CD4-positive, alpha-beta T cell (primary cell): ENCODE measurements around the gene PACSIN1. TPM values are rescaled to one million over a fixed set of nuclear protein-coding genes. Genes with fewer than 3 reads are reported as not detected.
A peak's percentile ranks its signal among the peaks of the same experiment; 100 is the strongest.

Experiments used
- ATAC-seq: fragments of 200-7000 bp; cut with Tn5 transposase; one replicate; pipeline ENCODE4 v1.10.0; 2022; ENCODE audit warnings: mild to moderate bottlenecking; ENCODE audit not compliant: poor library complexity
- CTCF ChIA-PET: fragments of 350-600 bp; sonication (Branson Sonifier 250); formaldehyde crosslinking; loops from one replicate; lab custom pipeline; 2021; ENCODE audit warnings: antibody characterized with exemption, inconsistent platforms; lab: Charles Lee
- POLR2A ChIA-PET: fragments of 350-600 bp; sonication (Branson Sonifier 250); formaldehyde crosslinking; loops from one replicate; lab custom pipeline; 2021; ENCODE audit warnings: antibody characterized with exemption, inconsistent platforms; lab: Charles Lee
- DNase-seq, 14 experiments: peaks; one replicate each; pipeline ENCODE4 v3.0.0-alpha.2; 2013 to 2020; ENCODE audit warnings: mixed read lengths in 2 of 14
- H3K27ac ChIP-seq, 2 donors: one replicate each; pipeline versions ENCODE4 v1.5.1 to v1.7.0; 2013; ENCODE audit warnings: low read length in 2 of 2, low read depth in 1 of 2, mild to moderate bottlenecking in 1 of 2
- H3K27me3 ChIP-seq, 2 experiments: 1 replicate in 1 of 2; 2 replicates in 1 of 2; pipeline versions ENCODE4 v1.6.1 to v1.7.0; 2013; ENCODE audit warnings: low read length in 2 of 2, control low read depth in 1 of 2, mild to moderate bottlenecking in 1 of 2, moderate library complexity in 1 of 2; ENCODE audit not compliant: insufficient read depth in 2 of 2, control insufficient read depth in 1 of 2
- H3K36me3 ChIP-seq: one replicate; pipeline ENCODE4 v1.6.1; 2013; ENCODE audit warnings: low read length, control low read depth; ENCODE audit not compliant: insufficient read depth
- H3K4me1 ChIP-seq: one replicate; pipeline ENCODE4 v1.6.1; 2013; ENCODE audit warnings: low read length, control low read depth; ENCODE audit not compliant: insufficient read depth
- H3K4me3 ChIP-seq: one replicate; pipeline ENCODE4 v1.5.1; 2013; ENCODE audit warnings: mild to moderate bottlenecking, low read length, moderate library complexity
- H3K9me3 ChIP-seq, 2 experiments: 1 replicate in 1 of 2; 2 replicates in 1 of 2; pipeline versions ENCODE4 v1.6.1 to v1.7.0; 2013; ENCODE audit warnings: low read length in 2 of 2, mild to moderate bottlenecking in 2 of 2, control low read depth in 1 of 2, moderate library complexity in 1 of 2; ENCODE audit not compliant: control insufficient read depth in 1 of 2, insufficient read depth in 1 of 2
- H3K27ac Mint-ChIP-seq: one replicate; pipeline ENCODE4 v1.8.0; 2020; ENCODE audit warnings: mixed read lengths
- H3K27me3 Mint-ChIP-seq: one replicate; pipeline ENCODE4 v1.8.0; 2021; ENCODE audit warnings: mixed read lengths
- H3K36me3 Mint-ChIP-seq: one replicate; pipeline ENCODE4 v1.8.0; 2021; ENCODE audit warnings: low read depth, mixed read lengths
- H3K4me1 Mint-ChIP-seq: one replicate; pipeline ENCODE4 v1.8.0; 2021; ENCODE audit warnings: low read depth, mixed read lengths
- H3K4me3 Mint-ChIP-seq: one replicate; pipeline ENCODE4 v1.8.0; 2020; ENCODE audit warnings: mild to moderate bottlenecking, mixed read lengths
- H3K9me3 Mint-ChIP-seq: one replicate; pipeline ENCODE4 v1.8.0; 2020; ENCODE audit warnings: mixed read lengths
- intact Hi-C, 2 experiments: fragments of 100-400 bp; cut with DNase I in 1 of 2; cut with micrococcal nuclease in 1 of 2; formaldehyde crosslinking; loops; one replicate each; pipeline versions ENCODE4 v1.15.1 to v1.9.0; 2023 to 2025; cut with DNase I, micrococcal nuclease
- total RNA-seq, 174 experiments: library from RNA in 2 of 174; stranded (reverse) in 2 of 174; gene quantifications; one replicate each; pipeline ENCODE4 v1.2.3 and lab custom pipeline; 2021 to 2026
- TF ChIP-seq, protein P1 (sequence below): fragments of 200-600 bp; IDR thresholded peaks from one replicate; pipeline ENCODE4 v1.8.0; 2022; ENCODE audit warnings: antibody characterized with exemption, mild to moderate bottlenecking

The PACSIN1 gene
- total RNA-seq, 2 experiments from 2014 or later = 1.3 to 1.4 TPM

DNA sequence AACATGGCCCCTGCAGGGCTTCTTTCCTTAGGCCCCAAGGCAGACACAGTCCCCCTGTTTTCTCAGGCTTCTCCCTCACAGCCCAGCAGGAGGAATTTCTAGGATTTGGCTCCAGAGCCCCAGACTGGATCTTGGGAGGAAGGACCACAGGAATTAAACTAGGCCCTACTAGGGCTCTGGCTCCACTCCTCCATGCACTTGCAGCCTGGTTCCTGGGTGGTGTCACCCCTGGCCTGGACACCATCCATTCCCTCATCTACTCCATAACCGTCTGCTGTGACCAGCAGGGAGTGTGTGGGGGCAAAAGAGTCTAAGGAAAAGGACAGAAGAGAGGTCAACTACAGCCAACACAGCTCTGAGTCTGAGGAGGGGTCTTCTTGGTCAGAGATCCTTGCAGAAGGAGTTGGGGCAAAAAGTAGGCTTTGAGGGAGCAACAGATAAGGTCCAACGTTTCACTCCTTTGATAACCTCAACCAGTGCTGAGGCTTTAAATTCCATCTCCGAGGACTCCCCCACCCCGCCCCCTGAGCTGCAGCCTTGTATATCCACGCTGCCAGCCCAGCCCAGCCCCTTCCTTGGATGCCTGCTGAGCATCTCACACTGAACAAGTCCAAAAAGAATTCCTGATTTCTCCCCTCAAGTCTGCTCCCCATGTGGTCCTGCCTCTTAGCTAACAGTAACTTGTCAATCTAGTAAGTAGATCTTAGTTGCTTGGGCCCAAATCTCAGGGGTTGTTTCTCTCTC, 118.2 kb downstream of the PACSIN1 start:
- no peaks in the 10 kb centered on the region for H3K27me3 Mint-ChIP-seq
- H3K9me3 ChIP-seq = no peaks in the 10 kb centered on the region
- no peaks in the 10 kb centered on the region for H3K4me1 ChIP-seq
- peaks cover 26% of the 10 kb centered on the region for H3K36me3 ChIP-seq
- H3K9me3 Mint-ChIP-seq = no peaks in the 10 kb centered on the region
- no peaks in the 10 kb centered on the region for H3K27me3 ChIP-seq
- H3K4me1 Mint-ChIP-seq = no peaks in the 10 kb centered on the region
- H3K4me3 ChIP-seq = no peak overlapping the region
- POLR2A ChIA-PET = no interaction called here
- ATAC-seq (no peak), DNase-seq (no peak)
- no peak overlapping the region for H3K4me3 Mint-ChIP-seq
- TF ChIP-seq, protein P1, sequence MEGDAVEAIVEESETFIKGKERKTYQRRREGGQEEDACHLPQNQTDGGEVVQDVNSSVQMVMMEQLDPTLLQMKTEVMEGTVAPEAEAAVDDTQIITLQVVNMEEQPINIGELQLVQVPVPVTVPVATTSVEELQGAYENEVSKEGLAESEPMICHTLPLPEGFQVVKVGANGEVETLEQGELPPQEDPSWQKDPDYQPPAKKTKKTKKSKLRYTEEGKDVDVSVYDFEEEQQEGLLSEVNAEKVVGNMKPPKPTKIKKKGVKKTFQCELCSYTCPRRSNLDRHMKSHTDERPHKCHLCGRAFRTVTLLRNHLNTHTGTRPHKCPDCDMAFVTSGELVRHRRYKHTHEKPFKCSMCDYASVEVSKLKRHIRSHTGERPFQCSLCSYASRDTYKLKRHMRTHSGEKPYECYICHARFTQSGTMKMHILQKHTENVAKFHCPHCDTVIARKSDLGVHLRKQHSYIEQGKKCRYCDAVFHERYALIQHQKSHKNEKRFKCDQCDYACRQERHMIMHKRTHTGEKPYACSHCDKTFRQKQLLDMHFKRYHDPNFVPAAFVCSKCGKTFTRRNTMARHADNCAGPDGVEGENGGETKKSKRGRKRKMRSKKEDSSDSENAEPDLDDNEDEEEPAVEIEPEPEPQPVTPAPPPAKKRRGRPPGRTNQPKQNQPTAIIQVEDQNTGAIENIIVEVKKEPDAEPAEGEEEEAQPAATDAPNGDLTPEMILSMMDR = no peak
- H3K27ac ChIP-seq = no peak overlapping the region
- intact Hi-C loops = no loop called here
- H3K36me3 Mint-ChIP-seq = peaks cover 20% of the 10 kb centered on the region
- CTCF ChIA-PET = interaction anchor here (1.2 kb wide), 1 partner anchor 57 kb away, joined by 3 read pairs; no protein-coding TSS in a partner anchor
- peak overlapping the region; percentile 46 for H3K27ac Mint-ChIP-seq

DNA sequence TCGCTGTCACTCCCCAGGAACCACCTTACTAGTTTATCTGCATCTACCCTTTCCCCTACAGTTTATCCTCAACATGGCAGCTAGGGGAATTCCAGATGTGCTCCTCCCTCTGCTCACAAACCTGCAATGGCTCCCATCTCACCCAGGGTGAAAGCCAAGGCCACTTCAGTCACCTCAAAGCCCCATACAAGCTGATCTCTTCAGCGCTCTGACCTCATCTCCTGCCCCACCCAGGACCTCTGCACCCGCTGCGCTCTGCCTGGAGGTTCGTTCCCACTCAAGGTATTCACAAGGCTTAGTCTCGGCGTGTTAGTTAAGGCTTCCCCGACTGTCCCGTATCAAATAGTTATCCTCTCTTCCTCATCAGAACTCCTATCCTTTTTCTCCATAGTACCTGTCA, 118.8 kb downstream of the PACSIN1 start:
- no peaks in the 10 kb centered on the region for H3K27me3 ChIP-seq
- Mint-ChIP-seq H3K27ac (peak overlapping the region; percentile 46), H3K36me3 (peaks cover 26% of the 10 kb centered on the region), H3K4me1 (no peaks in the 10 kb centered on the region), H3K27me3 (no peaks in the 10 kb centered on the region), H3K9me3 (no peaks in the 10 kb centered on the region), H3K4me3 (no peak overlapping the region)
- peak in 1 of 14 experiments; percentile 13 for DNase-seq
- peaks cover 33% of the 10 kb centered on the region for H3K36me3 ChIP-seq
- no peaks in the 10 kb centered on the region for H3K4me1 ChIP-seq
- no peak for ATAC-seq
- POLR2A ChIA-PET = no interaction called here
- H3K27ac ChIP-seq = no peak overlapping the region
- CTCF ChIA-PET = no interaction called here
- H3K9me3 ChIP-seq = no peaks in the 10 kb centered on the region
- TF ChIP-seq, protein P1 = no peak
- intact Hi-C loops = no loop called here
- no peak overlapping the region for H3K4me3 ChIP-seq

Other genes with a start within 250 kb of the PACSIN1 start
- 100 to 1,000 TPM; 102 to 107 TPM for gene HMGA1, start 229.2 kb upstream of the PACSIN1 start, total RNA-seq
- 10 to 100 TPM; 22.0 to 23.9 TPM for gene SMIM29, start 217.1 kb upstream of the PACSIN1 start, total RNA-seq
- 10 to 100 TPM; 14.8 to 15.0 TPM for gene NUDT3, start 73.4 kb upstream of the PACSIN1 start, total RNA-seq
- gene RPS10, start 40.0 kb upstream of the PACSIN1 start, total RNA-seq = 1,000 to 10,000 TPM; 3,088 to 3,122 TPM
- under 1 TPM; 0.17 to 0.36 TPM for gene SPDEF, start 90.3 kb downstream of the PACSIN1 start, total RNA-seq
- 10 to 100 TPM; 44.9 to 49.4 TPM for gene ILRUN, start 230.7 kb downstream of the PACSIN1 start, total RNA-seq